Prostate gland (tissue), 2 donors: Measurements from ENCODE around the gene CDCA7L.

Experiments used
- CTCF ChIP-seq, 4 experiments: fragments of 200-600 bp in 2 of 4; fragments of 450-650 bp in 2 of 4; sonication (generic) in 2 of 4; IDR thresholded peaks; 1 replicate in 3 of 4; 2 replicates in 1 of 4; pipeline ENCODE4 v1.5.1; 2016 to 2019; ENCODE audit warnings: antibody characterized with exemption in 4 of 4, mild to moderate bottlenecking in 2 of 4, moderate library complexity in 2 of 4
- POLR2A ChIP-seq: fragments of 450-650 bp; IDR thresholded peaks from one replicate; pipeline ENCODE4 v1.6.1; 2016; ENCODE audit warnings: antibody characterized with exemption, mild to moderate bottlenecking

- TF ChIP-seq CTCF (IDR thresholded peaks at IDR 0.05) = no peak
- no peak for TF ChIP-seq POLR2A
Measured at GRCh38 chr7:21912305-21912704, 33.4 kb downstream of the CDCA7L start.
